ENCODE data around the gene FPGT.
"Not testable (repeated sequence)": the region's sequence is repeated elsewhere in the genome, so short reads cannot be mapped to it uniquely, and the experiment has no call there.

FPGT gene

GRCh38 chr1:74197657-74198552 is at the start of gene FPGT, which contains the start of gene LRRIQ3:
Gene FPGT (plus strand): TSS chr1:74198242. CDS start chr1:74198279, 37 bp downstream.
Gene LRRIQ3 (minus strand): TSS chr1:74198176. CDS start chr1:74183684, 14,492 bp downstream.
- peak; percentile 91 for DNase-seq

- DNase-seq, result no peak
Observed at GRCh38 chr1:74160046-74160445, 38.0 kb upstream of the FPGT start.

GRCh38 chr1:74161497-74161896 is 36.5 kb upstream of the FPGT start:
- no peak for DNase-seq

GRCh38 chr1:74162333-74162732 is 35.7 kb upstream of the FPGT start:
- DNase-seq, result no peak

GRCh38 chr1:74174423-74174822 is 23.6 kb upstream of the FPGT start:
- not testable (repeated sequence) for DNase-seq

- no peak for DNase-seq
Observed at GRCh38 chr1:74180490-74180889, 17.6 kb upstream of the FPGT start.

GRCh38 chr1:74193908-74194307 is 4.1 kb upstream of the FPGT start:
- DNase-seq, result no peak

GRCh38 chr1:74195339-74195738 is 2.7 kb upstream of the FPGT start:
- DNase-seq, result no peak

GRCh38 chr1:74197255-74197654 is 787 bp upstream of the FPGT start:
- no peak for DNase-seq

- no peak for DNase-seq
Observed at GRCh38 chr1:74199504-74199903, 1.5 kb downstream of the FPGT start.

GRCh38 chr1:74205266-74205665 is 7.2 kb downstream of the FPGT start:
- DNase-seq, result no peak

- DNase-seq, result no peak
Observed at GRCh38 chr1:74215229-74215628, 17.2 kb downstream of the FPGT start.

- no peak for DNase-seq
Observed at GRCh38 chr1:74222701-74223100, 24.7 kb downstream of the FPGT start.

GRCh38 chr1:74223453-74223852 is 25.4 kb downstream of the FPGT start:
- DNase-seq, result no peak

GRCh38 chr1:74235153-74235552 is 37.1 kb downstream of the FPGT start, which contains the start of gene TNNI3K:
Gene TNNI3K (plus strand): TSS chr1:74235387. CDS start chr1:74235452, 65 bp downstream.
- no peak for DNase-seq

- no peak for DNase-seq
Observed at GRCh38 chr1:74236440-74236839, 38.4 kb downstream of the FPGT start.

GRCh38 chr1:74237035-74237434 is 39.0 kb downstream of the FPGT start:
- DNase-seq, result no peak

GRCh38 chr1:74237787-74238186 is 39.7 kb downstream of the FPGT start:
- no peak for DNase-seq

GRCh38 chr1:74245168-74245772 is 47.2 kb downstream of the FPGT start:
- DNase-seq, result no peak

GRCh38 chr1:74246315-74246714 is 48.3 kb downstream of the FPGT start:
- DNase-seq, result no peak

- no peak for DNase-seq
Observed at GRCh38 chr1:74247881-74248528, 50.0 kb downstream of the FPGT start.

GRCh38 chr1:74253243-74253824 is 55.3 kb downstream of the FPGT start:
- DNase-seq, result not testable (repeated sequence)

All from NCI-H1930 (cell line).